Stomach (tissue), 4 donors: Measurements from ENCODE around the gene LTA.

ENCODE experiments used
- EP300 ChIP-seq: sonication (generic); formaldehyde crosslinking; IDR thresholded peaks from one replicate; pipeline ENCODE4 v1.6.1; 2017; ENCODE audit warnings: antibody characterized with exemption
- POLR2A ChIP-seq, 4 donors: fragments of 450-650 bp; IDR thresholded peaks; one replicate each; pipeline ENCODE4 v1.6.1; 2016; ENCODE audit warnings: antibody characterized with exemption in 4 of 4, control low read depth in 2 of 4, mild to moderate bottlenecking in 1 of 4, moderate library complexity in 1 of 4
- TF ChIP-seq, protein P1 (sequence below), 7 experiments: fragments of 450-650 bp in 4 of 7; fragments of 200-600 bp in 3 of 7; sonication (generic) in 3 of 7; IDR thresholded peaks; one replicate each; pipeline ENCODE4 v1.5.1; 2016 to 2019; ENCODE audit warnings: antibody characterized with exemption in 7 of 7, control low read depth in 2 of 7, mild to moderate bottlenecking in 1 of 7

- TF ChIP-seq EP300 (no peak), POLR2A (IDR thresholded peaks at IDR 0.05) (no peak)
- TF ChIP-seq, protein P1, sequence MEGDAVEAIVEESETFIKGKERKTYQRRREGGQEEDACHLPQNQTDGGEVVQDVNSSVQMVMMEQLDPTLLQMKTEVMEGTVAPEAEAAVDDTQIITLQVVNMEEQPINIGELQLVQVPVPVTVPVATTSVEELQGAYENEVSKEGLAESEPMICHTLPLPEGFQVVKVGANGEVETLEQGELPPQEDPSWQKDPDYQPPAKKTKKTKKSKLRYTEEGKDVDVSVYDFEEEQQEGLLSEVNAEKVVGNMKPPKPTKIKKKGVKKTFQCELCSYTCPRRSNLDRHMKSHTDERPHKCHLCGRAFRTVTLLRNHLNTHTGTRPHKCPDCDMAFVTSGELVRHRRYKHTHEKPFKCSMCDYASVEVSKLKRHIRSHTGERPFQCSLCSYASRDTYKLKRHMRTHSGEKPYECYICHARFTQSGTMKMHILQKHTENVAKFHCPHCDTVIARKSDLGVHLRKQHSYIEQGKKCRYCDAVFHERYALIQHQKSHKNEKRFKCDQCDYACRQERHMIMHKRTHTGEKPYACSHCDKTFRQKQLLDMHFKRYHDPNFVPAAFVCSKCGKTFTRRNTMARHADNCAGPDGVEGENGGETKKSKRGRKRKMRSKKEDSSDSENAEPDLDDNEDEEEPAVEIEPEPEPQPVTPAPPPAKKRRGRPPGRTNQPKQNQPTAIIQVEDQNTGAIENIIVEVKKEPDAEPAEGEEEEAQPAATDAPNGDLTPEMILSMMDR (IDR thresholded peaks at IDR 0.05) = no peak
These were observed 38.6 kb upstream of the LTA start for GRCh38 chr6:31533455-31533841.
